Measurements from ENCODE around the gene LMX1A. TPM values are rescaled to one million over a fixed set of nuclear protein-coding genes. Genes with fewer than 3 reads are reported as not detected.

The LMX1A gene
- total and polyA plus RNA-seq, 9 of the 15 experiments (the other 6 are each of a cell fraction or from before 2014, with no cell fraction given), result not detected

DNA sequence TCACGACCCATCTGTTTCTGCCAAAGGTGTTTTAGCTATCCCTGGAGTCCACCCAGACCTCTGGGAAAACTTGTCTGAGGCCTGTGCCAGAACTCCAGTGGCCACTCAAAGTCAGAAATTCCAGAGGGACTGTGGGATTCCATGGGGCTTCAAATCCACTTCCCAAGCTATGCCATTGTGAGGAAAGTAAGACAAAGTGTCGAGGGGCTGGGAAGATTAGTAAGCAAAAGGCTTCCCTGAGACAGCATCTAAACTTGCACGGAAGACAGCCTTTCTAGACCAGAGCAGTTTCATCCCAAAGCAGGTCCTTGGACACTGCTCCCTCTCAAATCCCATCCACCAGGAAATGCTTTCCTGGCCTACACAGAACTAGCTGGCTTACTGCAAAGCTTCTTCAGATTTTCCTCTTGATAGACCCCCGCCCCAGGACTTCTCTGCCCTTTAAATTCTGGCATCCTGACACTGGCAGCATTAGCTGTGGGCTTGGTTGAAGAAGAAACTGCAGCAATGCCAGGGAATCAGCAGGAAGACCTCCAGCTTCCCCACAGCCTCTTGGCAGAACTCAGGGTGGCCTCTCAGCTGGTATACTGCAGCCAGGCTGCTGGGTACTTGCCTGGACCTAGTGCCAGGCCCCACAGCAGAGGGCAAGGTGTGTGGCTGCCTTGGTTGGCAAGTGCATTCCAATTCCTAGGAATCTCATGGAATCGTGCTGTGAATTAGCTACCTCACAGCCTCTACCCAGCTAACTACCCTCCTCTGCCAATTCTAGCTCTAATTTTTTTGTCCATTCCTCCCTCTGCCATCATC is 27.3 kb upstream of the LMX1A start (continued):
- TF ChIP-seq, protein P1, sequence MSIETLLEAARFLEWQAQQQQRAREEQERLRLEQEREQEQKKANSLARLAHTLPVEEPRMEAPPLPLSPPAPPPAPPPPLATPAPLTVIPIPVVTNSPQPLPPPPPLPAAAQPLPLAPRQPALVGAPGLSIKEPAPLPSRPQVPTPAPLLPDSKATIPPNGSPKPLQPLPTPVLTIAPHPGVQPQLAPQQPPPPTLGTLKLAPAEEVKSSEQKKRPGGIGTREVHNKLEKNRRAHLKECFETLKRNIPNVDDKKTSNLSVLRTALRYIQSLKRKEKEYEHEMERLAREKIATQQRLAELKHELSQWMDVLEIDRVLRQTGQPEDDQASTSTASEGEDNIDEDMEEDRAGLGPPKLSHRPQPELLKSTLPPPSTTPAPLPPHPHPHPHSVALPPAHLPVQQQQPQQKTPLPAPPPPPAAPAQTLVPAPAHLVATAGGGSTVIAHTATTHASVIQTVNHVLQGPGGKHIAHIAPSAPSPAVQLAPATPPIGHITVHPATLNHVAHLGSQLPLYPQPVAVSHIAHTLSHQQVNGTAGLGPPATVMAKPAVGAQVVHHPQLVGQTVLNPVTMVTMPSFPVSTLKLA (conservative IDR thresholded peaks at IDR 0.05), result no peak
- TF ChIP-seq RAD51 (IDR thresholded peaks at IDR 0.05; ENCODE audit: borderline replicate concordance, low read depth) (no peak), MTF1 (CRISPR knock-in tag; IDR thresholded peaks at IDR 0.05; ENCODE audit: borderline replicate concordance) (no peak)

- Histone ChIP-seq H3K9ac (ENCODE audit: insufficient read depth in 1 of 2, low read depth in 2 of 2, low read length in 2 of 2) (no peak overlapping the region), H3K27me3 (ENCODE audit: control insufficient read depth in 2 of 2, insufficient read depth in 2 of 2, low read length in 2 of 2) (peaks cover 5 to 7% of the 10 kb centered on the region in 2 experiments; a peak in 3 of 5 replicates), H3K9me3 (replicated peaks; ENCODE audit: control insufficient read depth, insufficient read depth, low read depth, low read length) (no peaks in the 10 kb centered on the region), H3K4me2 (ENCODE audit: insufficient read depth, low read length) (no peak overlapping the region), H2AFZ (ENCODE audit: low read depth, low read length) (no peak overlapping the region), H4K20me1 (replicated peaks; ENCODE audit: control insufficient read depth, insufficient read depth, low read length) (no peaks in the 10 kb centered on the region), H3K4me3 (no peak overlapping the region), H3K79me2 (ENCODE audit: control insufficient read depth, insufficient read depth, low read length) (no peaks in the 10 kb centered on the region), H3K36me3 (ENCODE audit: control insufficient read depth, insufficient read depth, low read length) (no peaks in the 10 kb centered on the region), H3K9me1 (ENCODE audit: control insufficient read depth, insufficient read depth, low read length) (no peaks in the 10 kb centered on the region), H3K4me1 (replicated peaks in 1 of 2; ENCODE audit: control insufficient read depth in 2 of 2, insufficient read depth in 2 of 2, low read length in 2 of 2) (no peaks in the 10 kb centered on the region), H3K27ac (ENCODE audit: extremely low read depth, low read depth, low read length) (no peak overlapping the region)
- no TSS peak for BruUV-seq (replicated peaks)
- ATAC-seq (0 out of 3 replicates have a peak, but pooled peaks have one; percentile 23), FAIRE-seq (no peak), DNase-seq (ENCODE audit: extremely low read depth in 1 of 4, low spot score in 3 of 4) (no peak)
- intact Hi-C loops (cut with micrococcal nuclease) (no loop called here), in situ Hi-C loops (cut with MboI) (no loop called here)
- peak; percentile 57 to 64; a peak in 3 of 4 replicates for TF ChIP-seq NRF1 (conservative IDR thresholded peaks at IDR 0.05 in 1 of 2, IDR thresholded peaks at IDR 0.05 in 1 of 2)
- TF ChIP-seq EP300 (IDR thresholded peaks at IDR 0.05; ENCODE audit: low read length), result no peak
- ChIA-PET CTCF (ENCODE audit: low intra/inter-chr PET ratio) (interaction anchor here (0.5 kb wide), 1 partner anchor 1403 kb away, joined by 3 read pairs; no protein-coding TSS in a partner anchor), POLR2A (interaction anchor here (0.6 kb wide), 1 partner anchor 401 kb away, joined by 4 read pairs; no protein-coding TSS in a partner anchor)
- 0% methylated on average over 6 of the region's 6 CpGs for WGBS (ENCODE audit: insufficient coverage, low coverage, missing lambda C conversion rate)
These were observed 26.6 kb upstream of the LMX1A start for GRCh38 chr1:165383067-165383466.
